Dermis microvascular lymphatic vessel endothelial cell (primary cell): ENCODE results near the gene MTFR1L. TPM values are rescaled to one million over a fixed set of nuclear protein-coding genes. Genes with fewer than 3 reads are reported as not detected.

Experiments
- DNase-seq, 2 donors: peaks; one replicate each; pipeline versions ENCODE4 v3.0.0 to v3.0.0-alpha.2; 2010; ENCODE audit warnings: low read depth in 2 of 2
- total RNA-seq: library from RNA; depleted of rRNA; stranded (reverse); fragments of >200 nt; gene quantifications from 2 replicates; pipeline ENCODE4 v1.2.1, GENCODE V29; 2014

Gene MTFR1L
- total RNA-seq, 1 donor from 2014 or later: 24.0 TPM

DNA sequence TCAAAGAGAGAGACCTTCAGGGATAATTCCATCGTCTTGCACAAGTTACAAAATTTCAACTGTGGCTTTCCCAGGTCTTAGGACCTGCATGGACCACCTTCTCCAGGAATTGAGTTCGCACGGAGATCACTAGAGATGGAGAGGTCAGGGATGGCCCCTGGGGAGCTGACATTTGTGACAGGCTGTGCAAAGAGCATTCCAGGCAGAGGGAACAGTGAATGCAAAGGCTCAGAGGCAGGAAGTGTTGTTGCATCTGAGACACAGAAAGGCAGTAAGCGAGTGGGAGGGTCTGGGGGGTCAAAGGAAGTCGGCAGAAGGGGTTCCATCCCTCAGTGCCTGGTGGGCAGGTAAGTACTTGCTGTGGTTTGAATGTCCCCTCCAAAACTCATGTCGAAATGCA lies 29.3 kb upstream of the MTFR1L start:
- no peak for DNase-seq

DNA sequence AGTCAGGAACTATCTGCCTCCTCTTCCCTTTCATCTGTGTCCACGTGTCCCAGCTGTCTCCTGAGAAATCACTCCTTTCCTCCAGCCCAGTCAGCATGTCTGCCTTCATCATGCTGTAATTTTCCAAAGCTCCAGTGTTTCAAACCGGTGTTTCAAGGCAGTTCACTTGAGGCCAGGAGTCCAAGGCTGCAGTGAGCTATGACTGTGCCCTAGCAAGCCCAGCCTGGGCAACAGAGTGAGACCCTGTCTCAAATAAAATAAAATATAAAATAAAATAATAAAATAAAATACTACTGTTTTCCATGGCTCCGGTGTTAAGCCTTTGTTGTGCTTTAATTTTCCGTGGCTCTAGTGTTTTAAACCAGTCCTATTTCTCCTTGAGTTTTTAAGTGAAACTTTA lies 27.6 kb upstream of the MTFR1L start:
- DNase-seq: no peak

DNA sequence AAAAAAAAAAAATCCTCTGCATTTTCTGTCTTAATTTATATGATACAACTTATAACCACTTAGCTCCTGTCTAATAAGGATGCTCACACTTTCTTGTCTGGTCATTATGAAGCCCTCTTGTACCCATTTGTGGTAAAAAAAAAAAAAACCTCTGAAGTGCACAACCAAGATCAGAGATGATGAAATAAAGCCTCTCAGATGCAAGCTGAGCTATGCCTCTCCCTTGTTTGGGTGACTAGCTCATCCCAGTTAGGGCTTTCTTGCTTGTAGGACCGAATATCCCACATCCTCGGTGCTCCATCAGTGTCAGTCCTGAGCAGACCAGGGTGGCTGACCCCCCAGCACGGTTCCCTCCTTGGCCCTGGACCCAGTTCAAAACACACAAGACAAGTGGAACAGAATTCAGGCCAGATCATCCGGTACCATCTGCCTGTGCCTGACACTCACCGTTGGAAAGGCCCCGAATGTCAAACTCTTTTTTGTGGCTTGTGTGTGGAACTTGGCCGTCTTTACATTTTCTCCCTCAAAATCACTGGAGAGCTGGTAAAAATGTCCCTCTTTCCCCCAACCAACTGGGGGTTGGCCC lies 26.1 kb upstream of the MTFR1L start:
- no peak for DNase-seq

- no peak for DNase-seq
Measured at GRCh38 chr1:25794325-25794724, 25.4 kb upstream of the MTFR1L start.

GRCh38 chr1:25795211-25795610 lies 24.5 kb upstream of the MTFR1L start:
- DNase-seq: no peak

GRCh38 chr1:25795946-25796810 lies 23.6 kb upstream of the MTFR1L start:
- DNase-seq: no peak

- peak; percentile 73 to 77 for DNase-seq
Measured at GRCh38 chr1:25796811-25797458, 22.8 kb upstream of the MTFR1L start.

DNA sequence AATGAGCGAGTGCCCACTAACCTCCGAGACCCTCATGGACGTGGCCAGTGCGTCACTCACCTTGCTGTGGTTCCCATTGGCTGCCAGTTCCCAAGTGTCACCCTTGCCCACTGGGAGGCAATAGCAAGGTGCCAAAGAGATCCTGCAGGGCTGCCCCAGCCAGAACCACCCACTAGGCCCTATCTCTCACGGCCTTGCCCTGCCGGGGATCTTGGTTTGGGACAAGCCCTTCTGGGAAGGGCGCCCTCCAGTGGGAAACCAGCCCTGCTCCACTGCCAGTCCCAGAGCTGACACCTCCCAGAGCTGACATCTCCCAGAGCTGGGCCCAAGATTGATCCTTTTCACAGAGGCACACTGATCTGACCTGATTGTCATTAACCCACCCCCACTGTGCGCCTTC lies 21.8 kb upstream of the MTFR1L start:
- DNase-seq: peak in 1 of 2 donors; percentile 26

GRCh38 chr1:25798666-25799351 lies 20.9 kb upstream of the MTFR1L start:
- no peak for DNase-seq

DNA sequence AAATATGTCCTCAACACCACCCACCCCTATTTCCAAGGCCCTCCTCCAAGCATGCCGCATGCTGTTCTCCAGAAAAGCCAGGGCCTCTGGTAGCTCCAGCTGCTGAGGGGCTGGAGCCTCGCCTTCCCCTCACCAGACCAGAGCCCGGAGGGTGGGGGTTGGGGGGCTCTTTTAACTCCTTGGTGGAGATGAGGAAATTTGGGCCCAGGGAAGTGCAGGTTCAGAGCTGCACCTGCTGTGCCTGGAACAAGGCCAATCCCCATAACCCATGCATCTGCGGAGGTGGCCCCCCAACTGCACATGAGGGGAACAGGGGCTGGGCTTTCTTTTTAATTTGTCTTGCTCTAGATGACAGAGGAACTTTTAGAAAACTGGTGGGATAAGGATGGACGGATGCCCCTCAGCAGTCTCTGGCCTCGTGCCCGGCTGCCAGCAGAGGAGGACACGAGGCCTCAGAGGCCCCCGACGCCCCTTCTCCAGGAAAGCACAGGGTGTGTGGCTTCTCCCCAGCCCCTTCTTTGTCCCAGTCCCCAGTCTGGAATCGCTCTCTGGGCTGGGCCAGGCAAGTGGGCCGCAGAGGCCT lies 20.3 kb upstream of the MTFR1L start:
- no peak for DNase-seq

- DNase-seq: peak; percentile 54 to 61
Measured at GRCh38 chr1:25799935-25800702, 19.6 kb upstream of the MTFR1L start, which contains the start of gene SELENON. Gene SELENON, plus strand, starts transcription at chr1:25800193. Its CDS starts 38 bp downstream, at chr1:25800231.

DNA sequence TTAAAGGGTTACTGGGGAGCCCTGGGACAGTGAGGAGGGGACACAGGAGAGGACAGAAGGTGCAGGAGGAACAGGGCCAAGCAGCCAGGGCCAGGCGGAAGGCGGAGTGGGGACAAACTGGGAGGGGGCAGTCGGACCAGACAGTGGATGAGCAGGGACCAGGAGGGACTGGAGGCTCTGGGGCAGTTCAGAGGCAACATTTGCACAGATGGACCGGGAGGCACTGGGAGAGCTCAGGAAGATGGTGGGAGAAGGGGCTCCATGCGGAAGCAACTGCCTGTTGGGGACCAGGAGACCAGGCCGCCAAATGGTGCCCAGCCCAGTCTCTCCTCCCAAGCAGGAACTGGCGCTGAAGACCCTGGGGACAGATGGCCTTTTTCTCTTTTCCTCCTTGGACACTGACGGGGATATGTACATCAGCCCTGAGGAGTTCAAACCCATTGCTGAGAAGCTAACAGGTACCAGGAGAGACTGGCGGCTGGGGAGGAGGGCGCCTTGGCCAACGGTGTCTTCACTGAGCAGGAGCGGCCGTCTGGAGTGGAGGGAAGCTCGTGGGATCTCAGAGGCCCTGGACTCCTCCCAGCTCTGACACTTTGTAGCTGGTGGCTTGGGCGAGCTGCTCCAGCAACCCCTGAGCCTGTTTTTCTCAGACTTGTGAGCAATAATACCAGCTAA lies 18.9 kb upstream of the MTFR1L start:
- no peak for DNase-seq

DNA sequence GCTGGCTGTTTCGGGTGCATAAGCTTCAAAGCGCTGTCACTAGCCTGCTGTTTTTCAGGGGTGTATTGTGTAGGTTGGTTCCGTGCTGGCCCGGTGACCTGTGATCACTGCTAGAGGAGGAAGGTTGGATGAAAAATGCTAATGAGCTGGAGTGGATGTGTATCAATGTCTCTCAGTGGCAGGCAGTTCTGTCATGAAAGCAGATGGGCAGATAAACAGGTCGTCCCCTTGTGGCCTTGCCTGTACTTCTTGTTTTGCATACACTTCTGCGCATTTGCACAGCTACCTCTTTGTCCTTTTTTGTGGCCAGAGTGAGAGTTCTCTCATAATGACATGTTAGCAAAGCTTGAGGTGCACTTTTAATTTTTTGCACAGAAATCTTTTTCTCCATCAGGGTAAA lies 16.8 kb upstream of the MTFR1L start:
- no peak for DNase-seq

- no peak for DNase-seq
Measured at GRCh38 chr1:25803368-25803767, 16.4 kb upstream of the MTFR1L start.

GRCh38 chr1:25804244-25804963 lies 15.3 kb upstream of the MTFR1L start:
- DNase-seq: peak in 1 of 2 donors; percentile 49

- DNase-seq: peak; percentile 51
Measured at GRCh38 chr1:25804964-25805862, 14.5 kb upstream of the MTFR1L start.

DNA sequence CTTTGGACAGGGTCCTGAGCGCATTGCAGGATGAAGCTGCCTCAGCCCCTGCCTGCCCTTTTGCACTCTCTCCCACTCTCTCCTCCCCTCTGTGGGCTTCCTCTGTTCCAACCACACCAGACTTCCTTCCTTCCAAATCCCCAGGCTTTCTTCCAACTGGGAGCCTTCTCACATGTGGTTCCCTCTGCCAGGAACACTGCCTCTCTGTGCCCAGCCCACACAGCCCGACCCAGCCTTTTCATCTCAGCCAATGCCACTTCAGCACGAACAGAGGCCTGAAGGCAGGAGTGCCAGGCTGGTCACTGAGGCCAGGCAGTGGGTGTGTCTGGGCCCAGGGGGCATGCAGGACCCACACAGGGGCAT lies 13.9 kb upstream of the MTFR1L start:
- peak; percentile 66 to 71 for DNase-seq

GRCh38 chr1:25806418-25806817 lies 13.3 kb upstream of the MTFR1L start:
- DNase-seq: peak in 1 of 2 donors; percentile 66
